HepG2 (cell line): Measurements from ENCODE around the gene STMN3.

Source experiments
- CTCF ChIP-seq: sonication (generic); formaldehyde crosslinking; IDR thresholded peaks from 2 replicates; pipeline ENCODE4 v1.5.0; 2020; ENCODE audit warnings: mild to moderate bottlenecking, missing genetic modification reagents, moderate library complexity
- ESRRA ChIP-seq: sonication (generic); formaldehyde crosslinking; IDR thresholded peaks from 2 replicates; pipeline ENCODE4 v1.5.1; 2020; ENCODE audit warnings: mild to moderate bottlenecking, low read depth, missing genetic modification reagents
- PHF8 ChIP-seq: sonication (generic); formaldehyde crosslinking; IDR thresholded peaks from 2 replicates; pipeline ENCODE4 v1.5.0; 2020; ENCODE audit warnings: missing genetic modification reagents
- RBM39 ChIP-seq: fragments of 200-400 bp; formaldehyde crosslinking; IDR thresholded peaks from one replicate; pipeline ENCODE4 v1.6.1; 2018; ENCODE audit warnings: antibody characterized with exemption, mild to moderate bottlenecking, low read depth, low read length; ENCODE audit not compliant: poor library complexity, severe bottlenecking
- SOX13 ChIP-seq, 3 experiments: fragments of 450-650 bp in 1 of 3; sonication (generic) in 1 of 3; formaldehyde crosslinking in 1 of 3; IDR thresholded peaks in 2 of 3; conservative IDR thresholded peaks in 1 of 3; 2 replicates each; pipeline versions ENCODE4 v1.5.0 to v1.6.1; 2016 to 2020; ENCODE audit warnings: antibody characterized with exemption in 1 of 3, mild to moderate bottlenecking in 1 of 3, missing compliant biosample characterization in 1 of 3, missing genetic modification reagents in 1 of 3, moderate library complexity in 1 of 3
- ZFP36 ChIP-seq: fragments of 150-350 bp; IDR thresholded peaks from 2 replicates; pipeline ENCODE4 v1.6.1; 2018; ENCODE audit warnings: borderline replicate concordance, low read length, low read depth; ENCODE audit not compliant: partially characterized antibody
- ZNF264 ChIP-seq: sonication (generic); formaldehyde crosslinking; IDR thresholded peaks from 2 replicates; pipeline ENCODE4 v1.4.0; 2020; ENCODE audit warnings: missing genetic modification reagents
- ZNF777 ChIP-seq: sonication (generic); formaldehyde crosslinking; IDR thresholded peaks from 2 replicates; pipeline ENCODE4 v1.4.0; 2020; ENCODE audit warnings: missing genetic modification reagents

GRCh38 chr20:63602321-63602720 is 50.9 kb downstream of the STMN3 start:
- TF ChIP-seq PHF8 (CRISPR knock-in tag) (no peak), RBM39 (no peak), ZNF777 (CRISPR knock-in tag) (no peak), ZNF264 (CRISPR knock-in tag) (no peak), ESRRA (CRISPR knock-in tag) (no peak), ZFP36 (no peak), SOX13 (IDR thresholded peaks at IDR 0.05) (no peak), SOX13 (CRISPR knock-in tag; conservative IDR thresholded peaks at IDR 0.05 in 1 of 2, IDR thresholded peaks at IDR 0.05 in 1 of 2) (no peak), CTCF (CRISPR knock-in tag) (no peak)
